Stimulated activated CD8-positive, alpha-beta memory T cell treated with anti-CD3 and anti-CD28 coated beads, Interleukin-4, amount 100 ng/mL, for 1 hour (primary cell): ENCODE results near the gene LRPAP1.

Experiments
- DNase-seq, 2 donors: peaks; one replicate each; pipeline ENCODE4 v3.0.0-alpha.2; 2020; ENCODE audit warnings: low read depth in 2 of 2, low spot score in 1 of 2

LRPAP1 gene

DNA sequence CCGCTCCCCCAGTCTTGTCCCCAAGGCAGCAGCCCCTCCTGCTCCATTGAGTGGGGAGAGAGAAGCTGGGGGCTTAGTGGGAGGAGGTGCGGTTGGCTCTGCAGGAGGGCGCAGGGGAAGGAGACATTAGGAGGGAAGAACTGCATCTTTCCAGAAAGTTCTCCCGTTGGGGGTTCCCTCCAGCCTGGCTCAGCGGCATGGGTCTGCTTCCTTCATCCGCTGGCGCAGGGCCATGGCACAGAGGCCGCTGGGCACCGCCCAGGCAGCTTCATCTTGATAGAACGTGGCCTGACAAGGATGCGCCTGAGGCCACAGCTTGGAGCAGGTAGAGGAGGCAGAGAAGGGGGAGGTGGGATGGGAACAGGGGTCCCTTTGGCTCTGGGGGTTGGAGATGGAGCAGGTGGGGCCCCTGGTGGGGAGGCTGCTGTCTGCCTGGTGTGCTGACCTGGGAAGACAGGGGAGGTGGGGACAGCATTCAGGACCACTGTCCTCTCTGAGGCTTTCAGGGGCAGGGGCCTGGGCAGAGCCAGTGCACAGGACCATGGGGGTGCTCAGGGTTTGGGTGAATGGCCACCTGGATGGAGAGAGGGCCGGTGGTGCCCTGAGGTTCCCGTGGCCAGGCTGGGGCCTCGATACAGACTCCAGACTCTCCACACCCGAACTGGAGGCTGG, 57.0 kb downstream of the LRPAP1 start:
- DNase-seq: no peak

GRCh38 chr4:3473996-3474765, 58.0 kb downstream of the LRPAP1 start:
- no peak for DNase-seq

GRCh38 chr4:3473181-3473950, 58.9 kb downstream of the LRPAP1 start:
- no peak for DNase-seq

GRCh38 chr4:3472411-3473141, 59.6 kb downstream of the LRPAP1 start:
- DNase-seq: no peak

DNA sequence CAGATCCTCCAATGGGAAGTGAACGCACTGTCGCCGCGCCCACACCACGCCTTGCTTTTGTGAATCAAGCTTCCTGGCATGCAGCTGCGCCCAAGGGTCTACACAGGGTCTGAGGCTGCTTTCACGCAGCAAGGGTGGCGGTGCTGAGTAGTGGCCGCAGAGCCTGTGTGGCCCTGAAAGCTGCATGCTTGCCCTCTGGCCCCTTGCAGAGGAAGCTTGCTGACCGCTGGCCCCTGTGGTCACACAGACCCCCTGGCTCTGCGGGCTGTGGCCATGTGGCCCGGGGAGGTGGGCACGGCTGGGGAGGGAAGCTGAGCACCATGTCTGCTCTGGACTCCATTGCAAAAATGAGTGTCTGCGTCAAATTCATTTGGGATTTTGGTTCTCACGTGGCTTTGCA, 60.3 kb downstream of the LRPAP1 start:
- no peak for DNase-seq

- no peak for DNase-seq
Observed at GRCh38 chr4:3471098-3471760, 61.0 kb downstream of the LRPAP1 start.

- no peak for DNase-seq
Observed at GRCh38 chr4:3470244-3471097, 61.8 kb downstream of the LRPAP1 start.

GRCh38 chr4:3469386-3470243, 62.6 kb downstream of the LRPAP1 start:
- DNase-seq: no peak

DNA sequence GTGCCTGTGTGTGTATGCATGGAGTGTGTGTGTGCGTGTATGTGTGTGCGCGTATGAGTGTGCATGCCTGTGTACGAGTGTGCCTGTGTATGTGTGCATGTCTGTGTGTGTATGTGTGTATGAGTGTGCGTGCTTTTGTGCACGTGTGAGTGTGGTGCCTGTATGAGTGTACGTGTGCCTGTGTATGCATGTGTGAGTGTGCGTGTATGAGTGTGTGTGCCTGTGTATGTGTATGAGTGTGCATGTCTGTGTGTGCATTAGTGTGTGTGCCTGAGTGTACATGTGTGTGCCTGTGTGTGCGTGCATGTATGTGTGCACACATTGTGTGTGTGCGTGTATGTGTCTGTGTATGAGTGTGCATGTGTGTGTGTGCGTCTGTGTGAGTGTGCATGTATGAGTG, 63.4 kb downstream of the LRPAP1 start:
- no peak for DNase-seq

DNA sequence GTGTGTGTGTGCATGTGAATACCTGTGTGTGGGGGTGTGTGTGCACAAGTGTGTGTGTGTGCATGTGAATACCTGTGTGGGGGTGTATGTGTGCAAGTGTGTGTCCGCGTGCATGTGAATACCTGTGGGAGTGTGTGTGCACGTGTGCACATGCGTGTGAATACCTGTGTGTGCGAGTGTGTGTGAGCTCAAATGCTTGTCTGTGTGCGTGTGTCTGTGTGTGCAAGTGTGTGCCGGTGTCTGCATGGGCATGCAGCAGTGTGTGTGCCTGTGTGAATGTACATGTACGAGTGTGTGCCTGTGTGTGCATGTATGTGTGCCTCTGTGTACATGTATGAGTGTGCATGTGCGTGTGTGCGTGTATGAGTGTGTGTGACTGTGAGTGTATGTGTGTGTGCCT, 64.1 kb downstream of the LRPAP1 start:
- DNase-seq: no peak

DNA sequence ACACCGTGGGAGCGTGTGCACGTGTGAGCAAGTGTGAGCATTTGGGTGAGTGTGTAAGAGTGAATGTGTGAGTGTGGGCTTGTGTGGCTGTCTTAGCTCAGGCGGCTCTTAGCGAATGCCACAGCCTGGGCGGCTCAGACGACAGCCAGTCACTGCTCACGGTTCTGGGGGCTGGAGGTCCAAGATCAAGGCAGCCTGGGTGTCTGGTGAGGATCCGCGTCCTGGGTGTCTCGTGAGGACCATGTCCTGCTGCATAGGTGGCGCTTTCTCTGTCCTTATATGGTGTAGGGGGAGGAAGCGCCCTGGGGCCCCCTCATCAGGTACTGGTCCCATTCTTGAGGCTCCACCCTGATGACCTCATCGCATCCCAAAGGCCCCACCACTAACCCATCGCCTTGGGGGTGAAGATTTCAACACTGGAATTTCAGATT, 64.6 kb downstream of the LRPAP1 start:
- DNase-seq: no peak

DNA sequence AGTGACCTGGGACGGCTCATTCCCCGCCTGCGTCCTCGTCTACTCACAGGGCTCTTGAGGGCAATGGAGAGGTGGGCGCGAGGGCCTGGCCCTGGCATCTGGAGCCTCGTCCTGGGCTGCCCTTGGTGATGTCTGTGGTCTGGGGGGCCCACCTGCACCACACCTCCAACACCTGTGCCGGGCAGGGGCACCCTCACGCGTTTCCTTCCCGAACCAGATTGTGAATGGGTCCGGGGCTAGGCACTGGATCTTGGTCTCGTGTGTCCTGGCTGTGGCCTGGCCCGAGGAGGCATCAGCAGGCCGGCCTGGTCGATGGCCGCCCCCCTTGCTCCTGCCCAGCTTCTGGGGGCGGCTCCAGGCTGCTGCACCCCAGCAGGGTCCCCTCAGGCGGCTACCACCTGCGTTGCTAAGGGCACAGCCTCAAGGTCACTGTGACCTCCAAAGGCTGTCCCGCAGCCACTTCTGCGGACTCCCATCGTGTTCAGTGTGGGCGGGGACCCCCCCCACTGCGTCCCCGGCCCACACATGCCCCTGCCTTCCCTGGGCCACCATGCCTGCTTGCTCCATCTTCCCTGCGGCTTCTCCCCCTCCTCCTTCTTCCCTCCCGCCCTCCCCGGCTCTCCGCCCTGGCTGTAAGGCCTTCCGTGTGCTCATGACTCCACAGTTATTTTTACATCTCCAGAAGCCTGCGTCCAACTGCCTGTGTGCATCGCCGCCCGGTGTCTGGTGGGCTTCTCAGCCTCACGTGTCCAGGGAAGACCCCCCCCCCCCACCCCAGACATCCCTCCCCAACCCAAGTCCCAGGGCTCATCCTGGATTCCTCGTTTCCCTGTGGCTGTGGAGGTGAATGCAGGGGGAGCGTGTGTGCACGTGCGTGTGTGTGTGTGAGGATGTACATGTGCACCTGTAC, 65.3 kb downstream of the LRPAP1 start:
- DNase-seq: no peak

DNA sequence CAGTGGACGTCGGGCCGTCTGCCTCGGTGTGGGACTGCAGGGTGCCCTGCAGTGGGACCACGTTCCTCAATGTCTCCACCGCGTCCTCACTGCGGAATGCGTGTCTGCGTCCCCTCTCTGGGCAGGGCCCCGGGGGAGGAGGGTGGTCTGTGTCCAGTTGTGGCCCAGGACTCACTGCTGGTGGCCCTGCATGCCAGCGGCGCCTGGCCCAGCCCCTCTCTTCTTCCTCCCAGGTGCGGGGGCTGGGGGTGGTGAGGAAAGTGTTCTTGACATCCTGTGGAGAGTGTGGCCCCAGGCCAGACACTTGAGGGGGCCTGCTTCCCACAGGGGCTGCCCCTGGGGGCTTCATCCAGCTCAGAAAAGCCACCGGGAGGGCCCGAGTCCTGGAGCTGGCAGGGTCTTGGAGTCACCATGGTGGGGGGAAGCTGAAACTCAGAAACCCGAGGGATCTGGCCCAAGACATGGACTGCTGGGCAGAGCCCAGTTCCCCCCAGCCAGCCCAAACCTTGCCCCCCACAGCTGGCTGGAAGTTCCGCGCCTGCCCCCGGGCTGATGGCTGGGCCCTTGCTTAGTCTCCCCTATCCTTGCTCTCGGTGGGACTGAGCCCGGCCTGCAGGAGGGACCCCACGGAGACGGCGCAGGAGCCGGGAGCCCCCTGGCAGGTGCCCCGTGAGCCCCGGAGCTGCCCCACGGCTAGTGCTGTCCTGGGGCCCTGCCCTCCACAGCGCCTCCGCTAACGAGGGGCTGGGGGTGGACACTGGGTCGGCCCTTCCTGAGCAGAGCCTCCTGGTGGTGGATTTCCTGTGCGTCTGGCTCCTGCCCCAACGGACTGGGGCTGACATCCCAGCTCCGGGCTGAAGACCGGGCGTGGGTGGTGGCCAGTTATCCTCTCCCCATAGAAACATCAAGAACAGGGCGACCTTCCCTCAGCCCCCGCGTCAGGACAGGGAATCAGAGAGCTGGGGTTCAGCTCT, 66.2 kb downstream of the LRPAP1 start:
- no peak for DNase-seq

DNA sequence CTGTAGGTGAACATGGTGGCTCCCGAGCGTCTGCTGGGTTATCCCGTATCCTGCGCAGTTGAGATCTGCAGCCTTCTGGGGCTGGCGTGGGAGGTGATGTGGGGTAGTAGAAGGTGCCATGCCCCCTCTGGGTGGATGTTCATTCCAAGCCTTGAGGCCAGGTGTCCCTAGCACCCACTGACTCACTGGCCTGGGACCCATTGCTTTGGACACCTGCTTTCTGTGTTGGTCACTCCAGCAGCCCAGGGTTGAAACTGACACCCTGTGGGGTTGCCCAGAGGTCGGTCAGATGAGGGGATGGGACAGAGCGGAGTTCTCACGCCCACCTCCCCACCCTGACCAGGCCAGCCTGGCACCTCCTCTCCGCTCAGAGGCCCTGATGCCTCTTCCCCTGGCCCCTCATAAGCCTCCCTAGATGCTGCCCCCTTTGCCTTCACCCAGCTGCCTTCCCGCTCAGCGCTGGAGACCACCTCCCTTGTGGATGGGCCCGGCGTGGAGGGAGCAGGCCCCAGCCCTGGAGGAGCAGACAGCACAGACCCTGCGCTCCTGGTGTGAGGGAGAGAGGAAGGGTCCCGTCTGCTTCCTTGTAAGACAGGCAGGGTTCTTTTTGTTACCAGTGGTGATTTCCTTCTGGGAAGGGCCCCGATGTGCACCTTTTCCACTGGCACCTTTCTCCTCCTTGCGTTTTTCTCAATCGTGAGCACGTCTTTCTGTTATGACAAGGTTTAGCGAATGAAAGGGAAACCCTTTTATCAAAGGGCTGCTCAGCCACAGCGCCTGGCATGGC, 67.1 kb downstream of the LRPAP1 start:
- DNase-seq: no peak

DNA sequence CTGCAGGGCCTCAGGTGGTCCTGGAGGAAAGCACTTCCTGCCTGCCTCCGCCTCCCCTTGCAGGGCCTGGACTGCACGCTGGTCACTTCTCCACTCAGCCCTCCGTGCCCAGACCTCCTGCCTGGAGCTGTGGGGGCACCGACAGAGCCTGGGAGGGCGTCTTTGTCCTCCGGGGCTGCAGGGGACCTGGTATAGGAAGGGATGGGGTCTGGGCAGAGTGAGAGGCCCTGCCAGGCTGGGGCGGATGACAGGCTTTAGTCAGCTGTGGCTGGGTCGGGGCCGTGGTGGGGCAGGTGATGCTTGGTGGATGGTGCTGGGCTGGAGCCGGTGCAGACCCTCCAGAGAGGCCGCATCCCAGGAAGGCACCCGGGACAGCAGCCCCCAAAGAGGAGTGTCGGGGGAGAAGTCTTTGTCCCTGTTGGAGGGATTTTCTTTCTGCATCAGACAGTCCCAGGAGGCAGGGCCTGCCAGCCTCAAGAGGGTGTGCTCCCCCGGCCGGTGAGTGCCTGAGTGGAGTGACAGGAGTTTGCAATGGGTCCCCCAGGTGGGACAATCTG, 67.8 kb downstream of the LRPAP1 start:
- DNase-seq: no peak
